T-cell (primary cell): ENCODE measurements around the gene MGARP. TPM values are rescaled to one million over a fixed set of nuclear protein-coding genes. Genes with fewer than 3 reads are reported as not detected.

ENCODE experiments used
- ATAC-seq, 4 experiments: fragments of 200-7000 bp in 3 of 4; fragments of 150-1000 bp in 1 of 4; cut with Tn5 transposase; replicated peaks in 1 of 4; 1 replicate in 3 of 4; 2 replicates in 1 of 4; pipeline ENCODE4 v1.10.0; 2021; ENCODE audit warnings: moderate library complexity in 3 of 4, mild to moderate bottlenecking in 2 of 4, moderate number of reproducible peaks in 1 of 4
- CTCF ChIA-PET, 2 donors: fragments of 300-600 bp; sonication (Branson Sonifier 250); formaldehyde crosslinking; loops; one replicate each; lab custom pipeline; 2022; ENCODE audit warnings: antibody characterized with exemption in 2 of 2; lab: Charles Lee
- POLR2A ChIA-PET, 2 donors: fragments of 300-600 bp; sonication (Branson Sonifier 250); formaldehyde crosslinking; loops; one replicate each; lab custom pipeline; 2022; ENCODE audit warnings: antibody characterized with exemption in 2 of 2; lab: Charles Lee
- DNase-seq, 35 experiments: peaks; one replicate each; pipeline versions ENCODE4 v3.0.0 to v3.0.0-alpha.2; 2013 to 2023
- H3K27ac ChIP-seq: one replicate; pipeline ENCODE4 v1.5.1; 2013; ENCODE audit warnings: low read length
- H3K27me3 ChIP-seq, 2 experiments: replicated peaks in 1 of 2; 1 replicate in 1 of 2; 2 replicates in 1 of 2; pipeline versions ENCODE4 v1.6.1 to v1.7.0; 2013; ENCODE audit warnings: low read length in 1 of 2, mixed read lengths in 1 of 2; ENCODE audit not compliant: control insufficient read depth in 2 of 2, insufficient read depth in 2 of 2; ENCODE audit errors: extremely low read depth in 1 of 2
- H3K36me3 ChIP-seq, 2 donors: 1 replicate in 1 of 2; 2 replicates in 1 of 2; pipeline versions ENCODE4 v1.6.1 to v1.7.0; 2013; ENCODE audit warnings: low read length in 1 of 2; ENCODE audit not compliant: control insufficient read depth in 2 of 2, insufficient read depth in 1 of 2; ENCODE audit errors: extremely low read depth in 1 of 2
- H3K4me1 ChIP-seq, 2 experiments: 1 replicate in 1 of 2; 2 replicates in 1 of 2; pipeline versions ENCODE4 v1.6.1 to v1.7.0; 2013; ENCODE audit warnings: low read length in 2 of 2, mixed read lengths in 1 of 2; ENCODE audit not compliant: insufficient read depth in 2 of 2, control insufficient read depth in 1 of 2; ENCODE audit errors: extremely low read depth in 1 of 2
- H3K4me3 ChIP-seq, 2 donors: 1 replicate in 1 of 2; 2 replicates in 1 of 2; pipeline versions ENCODE4 v1.5.1 to v1.7.0; 2013; ENCODE audit warnings: mild to moderate bottlenecking in 2 of 2, low read length in 1 of 2, moderate library complexity in 1 of 2; ENCODE audit not compliant: control insufficient read depth in 1 of 2; ENCODE audit errors: extremely low read depth in 1 of 2
- H3K9me3 ChIP-seq: 2 replicates; pipeline ENCODE4 v1.7.0; 2013
- H3K27ac Mint-ChIP-seq, 2 donors: one replicate each; pipeline ENCODE4 v1.8.0; 2020 to 2021; ENCODE audit warnings: mild to moderate bottlenecking in 2 of 2, mixed read lengths in 2 of 2
- H3K27me3 Mint-ChIP-seq, 2 donors: one replicate each; pipeline ENCODE4 v1.8.0; 2021 to 2022; ENCODE audit warnings: mixed read lengths in 2 of 2
- H3K36me3 Mint-ChIP-seq: one replicate; pipeline ENCODE4 v1.8.0; 2021; ENCODE audit warnings: mixed read lengths
- H3K4me1 Mint-ChIP-seq, 3 donors: one replicate each; pipeline ENCODE4 v1.8.0; 2020 to 2022; ENCODE audit warnings: mixed read lengths in 3 of 3, mild to moderate bottlenecking in 1 of 3
- H3K4me3 Mint-ChIP-seq, 3 donors: one replicate each; pipeline ENCODE4 v1.8.0; 2020 to 2022; ENCODE audit warnings: mild to moderate bottlenecking in 3 of 3, mixed read lengths in 3 of 3, moderate library complexity in 3 of 3
- H3K9me3 Mint-ChIP-seq, 3 donors: one replicate each; pipeline ENCODE4 v1.8.0; 2020 to 2022; ENCODE audit warnings: mixed read lengths in 3 of 3
- WGBS: methylation state at CpG from one replicate; pipeline ENCODE4 v1.1.5; 2013; ENCODE audit warnings: missing lambda C conversion rate; ENCODE audit not compliant: insufficient coverage; 5-methylcytosine and 5-hydroxymethylcytosine counted together
- total RNA-seq, 35 experiments: library from RNA in 6 of 35; stranded (reverse) in 6 of 35; fragments of 120-200 nt in 1 of 35; gene quantifications; one replicate each; pipeline versions ENCODE4 v1.2.1 to v1.2.4 and lab custom pipeline; 2013 to 2026

The MGARP gene
- total RNA-seq, 5 donors from 2014 or later (not counting 1 experiment from before 2014, with no cell fraction given), result 0.25 to 0.61 (median 0.39) TPM; not detected in 1

DNA sequence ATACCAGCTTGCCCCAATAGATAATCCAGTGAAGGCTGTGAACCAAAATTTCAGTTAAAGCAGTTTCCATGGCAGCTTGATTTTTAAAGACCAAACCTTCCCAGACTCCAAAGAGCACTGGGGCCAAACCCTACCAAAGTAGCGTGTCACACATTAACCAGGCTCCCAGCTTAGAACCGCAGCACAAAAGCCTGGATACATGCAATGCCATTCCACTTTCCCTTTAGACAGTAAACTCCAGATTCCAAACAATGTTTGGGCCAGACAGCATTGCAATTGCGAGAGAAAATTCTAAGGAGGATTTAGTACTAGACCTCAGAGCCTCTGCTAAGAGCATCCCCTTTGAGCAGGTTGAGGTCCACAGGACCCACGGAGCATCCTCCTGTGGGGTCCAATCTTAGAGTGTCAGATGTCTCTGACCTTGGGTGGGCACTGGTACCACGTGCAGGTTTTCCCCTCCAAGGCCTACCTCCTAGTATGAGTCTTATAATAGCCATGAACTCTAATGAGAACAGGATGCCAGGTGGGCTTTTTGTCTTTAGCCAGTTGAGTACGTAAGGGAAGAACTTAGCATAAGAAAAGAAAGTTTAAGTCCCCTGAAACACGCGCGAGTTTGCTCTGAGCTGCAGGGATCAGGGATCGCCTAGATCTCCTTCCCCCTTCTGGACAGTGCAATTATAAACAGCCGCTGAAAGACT lies 38.8 kb downstream of the MGARP start:
- H3K27me3 Mint-ChIP-seq, result no peaks in the 10 kb centered on the region
- H3K4me1 Mint-ChIP-seq, result peaks cover 0 to 8% (median 7%) of the 10 kb centered on the region in 3 donors
- WGBS, result 92% methylated on average over 2 of the region's 11 CpGs
- H3K36me3 Mint-ChIP-seq, result no peaks in the 10 kb centered on the region
- ChIA-PET POLR2A (no interaction called here), CTCF (no interaction called here)
- H3K4me3 ChIP-seq, result no peak overlapping the region
- H3K9me3 ChIP-seq, result no peaks in the 10 kb centered on the region
- no peak for ATAC-seq
- DNase-seq, result no peak
- no peak overlapping the region for H3K4me3 Mint-ChIP-seq
- no peak overlapping the region for H3K27ac Mint-ChIP-seq
- H3K27me3 ChIP-seq, result no peaks in the 10 kb centered on the region
- no peaks in the 10 kb centered on the region for H3K36me3 ChIP-seq
- no peak overlapping the region for H3K27ac ChIP-seq
- H3K9me3 Mint-ChIP-seq, result peaks cover 0 to 4% (median 0%) of the 10 kb centered on the region in 3 donors
- no peaks in the 10 kb centered on the region for H3K4me1 ChIP-seq

DNA sequence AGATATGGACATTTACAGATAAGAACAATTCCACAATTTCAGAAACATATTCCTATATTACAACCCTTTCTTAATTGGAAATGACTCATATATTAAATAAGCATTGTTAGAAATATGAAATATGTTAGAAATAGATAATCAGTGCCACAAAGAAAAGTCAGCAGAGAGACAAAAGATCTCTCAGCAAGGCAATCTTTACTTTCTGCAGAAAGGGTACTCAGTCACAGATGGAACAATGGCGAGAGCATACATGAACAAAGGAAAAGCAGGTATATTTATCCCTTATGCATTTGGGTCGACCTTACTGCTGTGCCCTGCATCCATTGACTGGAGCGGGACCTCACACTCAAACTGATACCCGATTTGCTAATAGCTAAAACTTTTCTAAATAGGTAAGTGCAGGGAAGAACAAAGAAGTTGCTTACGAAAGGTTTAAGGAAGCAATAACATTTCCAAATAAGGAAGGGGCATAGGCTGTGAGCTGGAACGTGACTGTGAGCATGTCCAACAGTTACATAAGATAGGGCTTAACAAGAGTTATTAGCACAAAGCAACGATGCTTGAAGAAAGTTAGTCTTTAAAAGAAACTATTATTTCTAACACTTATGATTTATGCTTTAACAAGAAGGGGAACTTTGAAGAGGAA lies 40.8 kb downstream of the MGARP start:
- ChIA-PET POLR2A (no interaction called here), CTCF (no interaction called here)
- no peak overlapping the region for H3K4me3 Mint-ChIP-seq
- Histone ChIP-seq H3K27me3 (no peaks in the 10 kb centered on the region), H3K36me3 (no peaks in the 10 kb centered on the region), H3K4me3 (no peak overlapping the region), H3K9me3 (no peaks in the 10 kb centered on the region), H3K4me1 (no peaks in the 10 kb centered on the region), H3K27ac (no peak overlapping the region)
- H3K36me3 Mint-ChIP-seq, result no peaks in the 10 kb centered on the region
- no peak overlapping the region for H3K27ac Mint-ChIP-seq
- H3K27me3 Mint-ChIP-seq, result no peaks in the 10 kb centered on the region
- DNase-seq (no peak), ATAC-seq (no peak)
- peaks cover 0 to 4% (median 0%) of the 10 kb centered on the region in 3 donors for H3K9me3 Mint-ChIP-seq
- H3K4me1 Mint-ChIP-seq, result peaks cover 0 to 8% (median 7%) of the 10 kb centered on the region in 3 donors
- WGBS, result 100% methylated on average over 1 of the region's 7 CpGs

DNA sequence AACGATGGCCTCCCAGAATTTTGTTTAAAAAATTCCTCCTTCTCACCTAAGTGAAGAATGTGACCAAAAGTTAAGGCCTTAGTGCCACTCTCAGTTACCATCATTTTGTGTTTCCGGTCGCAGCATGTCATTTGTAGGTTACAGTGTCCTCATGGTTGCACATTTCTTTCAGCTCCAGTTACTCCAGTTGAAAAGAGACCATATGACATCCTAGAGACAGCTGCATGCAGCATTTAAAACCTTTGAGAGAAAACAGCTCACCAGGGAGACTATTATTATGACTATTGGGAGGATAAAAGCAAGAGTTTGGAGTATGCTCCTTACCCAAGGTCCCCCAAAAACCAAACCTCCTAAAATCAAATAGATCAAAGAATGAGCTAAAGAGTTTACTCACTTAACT lies 45.8 kb downstream of the MGARP start:
- H3K36me3 ChIP-seq, result no peaks in the 10 kb centered on the region
- Mint-ChIP-seq H3K27me3 (no peaks in the 10 kb centered on the region), H3K36me3 (no peaks in the 10 kb centered on the region), H3K9me3 (peaks cover 0 to 2% (median 0%) of the 10 kb centered on the region in 3 donors), H3K4me1 (peaks cover 4 to 11% (median 10%) of the 10 kb centered on the region in 3 donors), H3K4me3 (no peak overlapping the region), H3K27ac (no peak overlapping the region)
- no peaks in the 10 kb centered on the region for H3K4me1 ChIP-seq
- no peaks in the 10 kb centered on the region for H3K9me3 ChIP-seq
- 100% methylated on average over 2 of the region's 3 CpGs for WGBS
- ATAC-seq (no peak), DNase-seq (no peak)
- no peak overlapping the region for H3K27ac ChIP-seq
- ChIA-PET POLR2A (interaction anchor here (0.5 to 0.6 kb wide), 3 partner anchors 24 to 97 kb away, joined by 3 to 4 read pairs (median 4); no protein-coding TSS in a partner anchor), CTCF (interaction anchor here in 1 of 2 donors (1.0 kb wide), 1 partner anchor 423 kb away, joined by 7 read pairs; no protein-coding TSS in a partner anchor)
- H3K27me3 ChIP-seq, result no peaks in the 10 kb centered on the region
- no peak overlapping the region for H3K4me3 ChIP-seq

DNA sequence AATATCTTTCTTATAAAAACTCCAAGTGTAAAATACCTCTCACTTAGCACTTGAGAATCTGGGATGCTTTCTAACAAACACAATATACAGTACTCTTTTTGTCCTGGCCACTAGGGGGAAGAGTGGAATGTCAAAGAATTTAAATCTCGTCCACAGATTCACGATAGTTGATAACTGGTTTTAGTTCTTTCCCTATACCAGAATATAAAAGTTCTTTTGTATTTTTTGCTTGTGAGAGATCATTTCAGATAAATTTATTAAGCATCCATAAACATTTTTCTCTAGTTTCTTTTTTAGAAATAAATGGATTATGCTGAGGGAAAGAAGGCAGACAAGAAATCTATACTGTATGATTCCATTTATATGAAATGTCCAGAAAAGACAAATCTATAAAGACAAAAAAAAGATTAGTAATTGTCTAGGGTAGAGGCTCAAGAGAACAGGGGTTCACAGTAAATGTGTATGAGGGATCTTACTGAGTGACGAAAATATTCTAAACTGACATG lies 50.4 kb downstream of the MGARP start:
- WGBS, result no CpG with 5 or more reads among the region's 3 CpGs
- Mint-ChIP-seq H3K36me3 (no peaks in the 10 kb centered on the region), H3K4me3 (no peak overlapping the region), H3K4me1 (peaks cover 2 to 4% (median 4%) of the 10 kb centered on the region in 3 donors), H3K9me3 (no peaks in the 10 kb centered on the region), H3K27ac (no peak overlapping the region), H3K27me3 (no peaks in the 10 kb centered on the region)
- ChIA-PET POLR2A (no interaction called here), CTCF (interaction anchor here (0.5 to 1.0 kb wide), 4 partner anchors 48 to 474 kb away, joined by 3 read pairs; no protein-coding TSS in a partner anchor)
- Histone ChIP-seq H3K36me3 (no peaks in the 10 kb centered on the region), H3K4me3 (no peak overlapping the region), H3K27me3 (no peaks in the 10 kb centered on the region), H3K4me1 (no peaks in the 10 kb centered on the region), H3K9me3 (no peaks in the 10 kb centered on the region), H3K27ac (no peak overlapping the region)
- ATAC-seq (peak in 3 of 4 experiments; percentile 45 to 66 (median 65)), DNase-seq (peak in 5 of 35 experiments; percentile 4 to 70 (median 15))

DNA sequence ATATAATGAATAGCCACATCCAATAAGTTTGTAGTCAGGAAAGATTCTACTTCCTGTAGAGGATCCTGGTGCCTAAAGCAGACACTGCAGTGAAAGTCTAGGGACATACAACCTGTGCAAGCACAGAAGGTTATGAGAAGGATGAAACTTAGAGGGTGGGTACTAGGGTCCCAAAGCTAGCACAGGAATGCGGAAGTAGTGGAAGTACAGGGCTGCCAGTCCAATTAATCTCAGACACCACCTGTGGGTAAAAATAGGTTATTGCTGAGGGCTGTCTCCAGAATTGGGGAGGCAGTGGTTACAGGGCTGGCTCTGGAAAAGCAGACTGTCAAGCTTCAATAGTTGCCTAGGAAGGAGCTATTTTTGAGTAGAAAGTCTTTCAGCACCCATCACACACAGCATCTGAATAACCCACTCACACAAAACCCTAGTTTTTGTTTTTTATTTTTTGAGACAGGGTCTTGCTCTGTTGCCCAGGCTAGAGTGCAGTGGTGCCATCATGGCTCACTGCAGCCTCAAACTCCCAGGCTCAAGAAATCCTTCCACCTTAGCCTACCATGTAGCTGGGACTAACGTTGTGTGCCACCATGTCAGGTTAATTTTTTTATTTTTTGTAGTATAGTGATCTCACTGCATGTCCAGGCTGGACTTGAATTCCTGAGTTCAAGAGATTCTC lies 52.2 kb downstream of the MGARP start:
- POLR2A ChIA-PET, result no interaction called here
- ATAC-seq (peak in 3 of 4 experiments; percentile 34 to 53 (median 51)), DNase-seq (peak in 1 of 35 experiments; percentile 29)
- CTCF ChIA-PET, result interaction anchor here (0.6 to 1.8 kb wide), 13 partner anchors 50 to 301 kb away, joined by 3 to 11 read pairs (median 3); partner anchors contain the start of gene NAA15 (in 1 of the 2)
- Mint-ChIP-seq H3K9me3 (no peaks in the 10 kb centered on the region), H3K4me1 (peaks cover 2 to 4% (median 4%) of the 10 kb centered on the region in 3 donors), H3K4me3 (no peak overlapping the region), H3K27ac (no peak overlapping the region), H3K36me3 (no peaks in the 10 kb centered on the region), H3K27me3 (no peaks in the 10 kb centered on the region)
- Histone ChIP-seq H3K36me3 (no peaks in the 10 kb centered on the region), H3K4me1 (no peaks in the 10 kb centered on the region), H3K27ac (no peak overlapping the region), H3K27me3 (no peaks in the 10 kb centered on the region), H3K9me3 (no peaks in the 10 kb centered on the region), H3K4me3 (no peak overlapping the region)
- 40% methylated on average over 1 of the region's 2 CpGs for WGBS
